Bone marrow (tissue), 2 donors: Measurements from ENCODE around the gene HERC5.
"Not testable (repeated sequence)": the region's sequence is repeated elsewhere in the genome, so short reads cannot be mapped to it uniquely, and the experiment has no call there.

Source experiments
- DNase-seq, 2 donors: peaks; one replicate each; lab custom pipeline; 2025; lab: John Stamatoyannopoulos, UW

Gene HERC5

GRCh38 chr4:88448211-88448765 is 8.6 kb upstream of the HERC5 start:
- DNase-seq, result not testable (repeated sequence)

GRCh38 chr4:88448889-88449288 is 8.0 kb upstream of the HERC5 start:
- DNase-seq, result no peak

DNA sequence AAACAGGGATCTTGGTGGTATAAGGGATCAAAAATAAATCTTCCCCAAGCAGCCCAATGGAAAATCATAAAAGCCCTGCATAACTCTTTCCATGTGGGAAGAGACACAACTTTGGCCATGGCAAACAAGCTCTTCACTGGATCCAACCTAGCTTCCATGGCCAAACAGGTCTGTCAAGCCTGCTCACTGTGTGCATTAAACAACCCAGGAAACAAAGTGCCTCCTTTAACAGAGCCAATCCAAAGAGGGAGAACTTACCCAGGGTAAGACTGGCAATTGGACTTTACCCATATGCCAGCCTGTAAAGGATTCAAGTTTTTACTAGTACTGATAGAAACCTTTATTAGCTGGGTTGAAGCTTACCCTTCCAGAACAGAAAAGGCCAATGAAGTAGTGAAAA is 7.6 kb upstream of the HERC5 start:
- no peak for DNase-seq

GRCh38 chr4:88451205-88451604 is 5.7 kb upstream of the HERC5 start:
- DNase-seq, result no peak

DNA sequence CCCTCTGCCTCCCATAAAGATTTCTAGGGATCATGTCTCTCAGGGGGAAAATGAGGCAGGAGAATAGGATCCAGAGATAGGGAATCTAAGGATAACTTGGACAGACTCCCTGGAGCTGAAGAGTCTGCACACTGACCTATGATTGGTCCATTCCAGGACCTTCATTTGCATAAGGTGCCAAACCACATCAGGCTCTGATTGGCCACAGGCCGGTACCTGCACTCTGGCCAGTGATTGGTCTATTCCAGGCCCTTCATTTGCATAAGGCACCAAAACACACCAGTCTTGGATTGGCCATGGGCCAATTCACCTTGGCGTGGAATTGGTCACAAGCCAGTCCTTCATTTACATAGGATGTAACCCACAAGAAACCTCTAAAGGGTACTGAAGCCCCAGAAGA is 4.0 kb upstream of the HERC5 start:
- no peak for DNase-seq

GRCh38 chr4:88457307-88458103 is 586 bp downstream of the HERC5 start:
- peak in 1 of 2 donors; percentile 19 for DNase-seq

DNA sequence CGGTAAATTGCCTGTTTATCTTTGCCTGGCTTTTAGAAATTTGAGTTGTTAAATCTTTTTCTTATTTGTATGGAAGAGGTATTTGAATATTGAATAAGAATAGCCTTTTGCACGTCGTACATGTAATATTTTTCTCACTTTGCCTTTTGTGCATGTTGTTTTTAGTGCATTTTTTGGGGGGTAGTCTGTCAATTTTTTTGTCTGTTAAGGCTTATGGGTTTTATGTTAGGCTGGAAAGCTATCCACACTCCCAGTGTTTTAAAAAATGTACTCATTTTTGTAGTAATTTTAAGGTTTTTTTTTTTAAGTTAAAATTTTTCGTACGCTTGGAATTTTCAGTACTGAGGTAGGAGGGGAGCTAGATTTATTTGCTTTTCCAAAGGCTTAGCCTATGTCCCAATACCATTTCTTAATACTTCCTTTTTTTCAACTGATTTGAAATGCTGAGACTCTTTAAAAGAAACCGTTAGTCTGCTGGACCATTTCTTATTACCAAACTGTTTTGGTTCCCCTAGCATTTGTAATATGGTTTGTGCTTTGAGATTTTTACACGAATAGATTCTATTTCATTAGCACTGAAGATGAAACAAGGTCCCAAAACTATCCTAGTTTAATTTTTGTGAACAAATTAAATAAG is 1.3 kb downstream of the HERC5 start:
- no peak for DNase-seq

- DNase-seq, result no peak
Measured at GRCh38 chr4:88465653-88466192, 8.8 kb downstream of the HERC5 start.

DNA sequence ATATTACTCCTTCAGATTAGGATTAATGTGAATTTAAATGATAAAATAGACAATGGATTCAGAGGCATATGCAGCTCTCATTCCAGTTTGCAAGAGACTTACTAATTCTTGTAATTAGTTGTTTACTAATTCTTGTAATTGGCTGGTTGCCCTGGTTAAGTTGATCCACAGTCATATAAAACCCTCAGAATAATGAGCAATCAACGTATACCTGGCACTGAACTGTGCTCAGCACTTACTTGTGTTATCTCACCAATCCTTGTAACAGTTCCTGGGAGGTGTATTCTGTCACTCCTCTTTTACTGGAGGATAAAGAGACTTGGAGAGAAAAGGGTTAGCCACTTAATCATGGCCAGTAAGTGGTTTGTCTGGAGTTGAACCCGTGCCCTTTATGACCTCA is 10.5 kb downstream of the HERC5 start:
- DNase-seq, result no peak

GRCh38 chr4:88477229-88477860 is 20.4 kb downstream of the HERC5 start:
- no peak for DNase-seq

DNA sequence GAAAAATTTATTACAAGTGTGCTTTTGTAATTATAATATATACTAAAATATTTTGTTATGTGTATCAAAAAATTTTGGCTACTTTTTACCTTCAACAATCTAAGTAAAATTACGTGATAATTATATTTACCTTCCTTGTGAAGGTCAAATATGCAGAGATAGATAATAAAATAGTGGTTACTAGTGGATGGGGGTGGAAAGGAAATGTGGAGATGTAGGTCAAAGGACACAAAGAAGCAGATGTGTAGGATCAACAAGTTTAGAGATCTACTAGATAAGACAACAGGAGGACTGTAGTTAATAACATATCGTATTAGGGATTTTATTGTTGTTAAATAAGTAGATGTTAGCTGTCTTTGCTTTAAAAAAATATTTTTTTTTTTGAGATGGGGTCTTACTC is 21.3 kb downstream of the HERC5 start:
- DNase-seq, result no peak

GRCh38 chr4:88481537-88481936 is 24.6 kb downstream of the HERC5 start:
- no peak for DNase-seq

DNA sequence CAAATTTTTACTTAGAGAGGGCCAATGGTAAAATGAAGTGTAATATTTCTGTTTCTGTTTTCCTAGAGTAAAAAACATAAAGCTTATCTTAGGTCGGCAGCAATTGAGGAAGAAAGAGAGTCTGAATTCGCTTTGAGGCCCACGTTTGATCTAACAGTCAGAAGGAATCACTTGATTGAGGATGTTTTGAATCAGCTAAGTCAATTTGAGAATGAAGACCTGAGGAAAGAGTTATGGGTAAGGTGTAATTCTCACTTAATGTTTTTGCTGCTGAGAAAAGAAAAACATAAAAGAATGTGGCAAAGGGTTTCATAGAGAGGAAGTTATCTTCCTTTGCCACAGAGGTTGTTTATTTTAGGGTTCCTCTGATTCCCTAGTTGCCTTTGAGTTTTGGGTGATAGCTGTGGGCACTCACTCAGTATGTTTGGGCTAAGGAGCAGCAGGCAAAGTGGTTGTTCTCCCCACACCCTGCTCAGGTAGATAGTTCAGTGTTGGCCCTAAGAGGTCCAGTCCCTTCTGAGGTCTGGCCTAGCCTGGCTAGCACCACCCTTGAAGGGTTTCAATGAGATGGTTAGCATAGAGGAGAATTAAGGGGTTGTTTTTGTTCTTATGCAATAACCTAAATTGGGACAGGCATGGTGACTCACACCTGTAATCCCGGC is 32.3 kb downstream of the HERC5 start:
- DNase-seq, result no peak

GRCh38 chr4:88497859-88498409 is 41.0 kb downstream of the HERC5 start:
- DNase-seq, result no peak

GRCh38 chr4:88503344-88503743 is 46.4 kb downstream of the HERC5 start:
- DNase-seq, result no peak

- DNase-seq, result no peak
Measured at GRCh38 chr4:88511236-88511635, 54.3 kb downstream of the HERC5 start.

GRCh38 chr4:88514557-88515511 is 57.9 kb downstream of the HERC5 start:
- no peak for DNase-seq

- DNase-seq, result no peak
Measured at GRCh38 chr4:88516746-88517145, 59.8 kb downstream of the HERC5 start.

- DNase-seq, result no peak
Measured at GRCh38 chr4:88517825-88518224, 60.9 kb downstream of the HERC5 start.

- no peak for DNase-seq
Measured at GRCh38 chr4:88518911-88519310, 62.0 kb downstream of the HERC5 start.
